ENCODE results near the gene NOL7. TPM values are rescaled to one million over a fixed set of nuclear protein-coding genes. Genes with fewer than 3 reads are reported as not detected.

The NOL7 gene
- total and polyA plus RNA-seq, 9 of the 15 experiments (the other 6 are each of a cell fraction or from before 2014, with no cell fraction given) = 19.4 to 235 (median 157) TPM

GRCh38 chr6:13614926-13615791, at the start of gene NOL7 (continued):
- TF ChIP-seq ZBTB34 (CRISPR knock-in tag; IDR thresholded peaks at IDR 0.05) (no peak), MXI1 (IDR thresholded peaks at IDR 0.05; ENCODE audit: low read depth, low read length) (peak; percentile 99), ETS1 (conservative IDR thresholded peaks at IDR 0.05; ENCODE audit: control insufficient read depth, low read depth, low read length) (peak; percentile 91), TAF15 (IDR thresholded peaks at IDR 0.05; ENCODE audit: low read depth, low read length) (no peak), ZKSCAN1 (IDR thresholded peaks at IDR 0.05; ENCODE audit: low read depth, low read length) (peak; percentile 81; the same call in 1 of the 2 replicates), MLX (CRISPR knock-in tag; conservative IDR thresholded peaks at IDR 0.05) (peak in 1 of 2 experiments; percentile 81; a peak in 1 of 4 replicates), ZNF277 (CRISPR knock-in tag; IDR thresholded peaks at IDR 0.05; ENCODE audit: borderline replicate concordance) (no peak), HNRNPK (IDR thresholded peaks at IDR 0.05; ENCODE audit: low read depth, low read length, poor library complexity, severe bottlenecking) (no peak), MAX (CRISPR knock-in tag; IDR thresholded peaks at IDR 0.05) (peak; percentile 100), ZNF24 (IDR thresholded peaks at IDR 0.05) (0 out of 2 replicates have a peak, but pooled peaks have one; percentile 67), CUX1 (CRISPR knock-in tag; IDR thresholded peaks at IDR 0.05) (no peak), ELK3 (CRISPR knock-in tag; IDR thresholded peaks at IDR 0.05) (no peak), ZNF12 (CRISPR knock-in tag; IDR thresholded peaks at IDR 0.05) (peak; percentile 57; the same call in 1 of the 2 replicates), C11orf30 (IDR thresholded peaks at IDR 0.05; ENCODE audit: low read depth) (peak; percentile 98)
